MM.1S (cell line): ENCODE results near the gene ITIH4.

ENCODE experiments used
- EZH2 ChIP-seq: fragments of 300-600 bp; sonication (generic); optimal IDR thresholded peaks from 2 replicates; pipeline ENCODE3; 2017; ENCODE audit warnings: low read depth, mild to moderate bottlenecking, antibody characterized with exemption, low read length, mixed read lengths
- TF ChIP-seq, protein P1 (sequence below): fragments of 300-600 bp; sonication (generic); IDR thresholded peaks from 2 replicates; pipeline ENCODE4 v1.5.1; 2016; ENCODE audit warnings: antibody characterized with exemption, low read length, mixed read lengths

DNA sequence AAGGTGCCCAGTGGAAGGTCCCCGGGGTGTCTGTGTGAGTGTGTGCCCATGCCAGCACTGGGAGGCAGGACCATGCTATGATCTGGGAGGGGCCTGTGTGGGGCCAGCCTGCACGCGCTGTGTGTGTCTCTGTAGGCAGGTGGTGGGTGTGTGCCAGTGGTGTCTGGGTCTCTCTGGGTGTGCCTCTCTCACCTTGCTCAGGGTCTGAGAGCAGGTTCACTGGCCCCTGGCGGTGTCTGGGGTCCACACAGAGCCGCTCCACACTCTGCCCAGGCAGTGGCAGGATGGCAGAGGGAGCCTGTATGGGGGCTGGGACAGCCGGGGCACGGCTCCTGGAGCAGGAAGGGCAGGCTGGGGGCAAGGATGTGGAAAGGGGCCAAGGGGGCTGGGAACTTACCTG is 12.6 kb downstream of the ITIH4 start:
- TF ChIP-seq EZH2 = no peak
- TF ChIP-seq, protein P1, sequence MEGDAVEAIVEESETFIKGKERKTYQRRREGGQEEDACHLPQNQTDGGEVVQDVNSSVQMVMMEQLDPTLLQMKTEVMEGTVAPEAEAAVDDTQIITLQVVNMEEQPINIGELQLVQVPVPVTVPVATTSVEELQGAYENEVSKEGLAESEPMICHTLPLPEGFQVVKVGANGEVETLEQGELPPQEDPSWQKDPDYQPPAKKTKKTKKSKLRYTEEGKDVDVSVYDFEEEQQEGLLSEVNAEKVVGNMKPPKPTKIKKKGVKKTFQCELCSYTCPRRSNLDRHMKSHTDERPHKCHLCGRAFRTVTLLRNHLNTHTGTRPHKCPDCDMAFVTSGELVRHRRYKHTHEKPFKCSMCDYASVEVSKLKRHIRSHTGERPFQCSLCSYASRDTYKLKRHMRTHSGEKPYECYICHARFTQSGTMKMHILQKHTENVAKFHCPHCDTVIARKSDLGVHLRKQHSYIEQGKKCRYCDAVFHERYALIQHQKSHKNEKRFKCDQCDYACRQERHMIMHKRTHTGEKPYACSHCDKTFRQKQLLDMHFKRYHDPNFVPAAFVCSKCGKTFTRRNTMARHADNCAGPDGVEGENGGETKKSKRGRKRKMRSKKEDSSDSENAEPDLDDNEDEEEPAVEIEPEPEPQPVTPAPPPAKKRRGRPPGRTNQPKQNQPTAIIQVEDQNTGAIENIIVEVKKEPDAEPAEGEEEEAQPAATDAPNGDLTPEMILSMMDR = no peak
